Calu3 (cell line): ENCODE results near the gene SMIM15. TPM values are rescaled to one million over a fixed set of nuclear protein-coding genes. Genes with fewer than 3 reads are reported as not detected.
A peak's percentile ranks its signal among the peaks of the same experiment; 100 is the strongest.

ENCODE experiments used
- Bru-seq: library from RNA; stranded (reverse); fragments of 400-500 nt; gene quantifications from one replicate; lab custom pipeline; 2021; lab: Mats Ljungman, UMichigan
- BruChase-seq, 2 experiments: library from RNA; stranded (reverse); fragments of 400-500 nt; gene quantifications; one replicate each; lab custom pipeline; 2021; lab: Mats Ljungman, UMichigan
- BruUV-seq: library from RNA; stranded (reverse); fragments of 400-500 nt; replicated peaks from 2 replicates; lab custom pipeline; 2021; lab: Mats Ljungman, UMichigan
- CTCF ChIA-PET: fragments of 300-600 bp; sonication (Branson Sonifier 250); formaldehyde crosslinking; loops from one replicate; lab custom pipeline; 2022; ENCODE audit warnings: antibody characterized with exemption; lab: Charles Lee
- DNase-seq: peaks from one replicate; pipeline ENCODE4 v3.0.0; 2022
- H3K27ac Mint-ChIP-seq: one replicate; pipeline ENCODE4 v1.8.0; 2022; ENCODE audit warnings: mixed read lengths; ENCODE audit not compliant: unreplicated experiment
- H3K27me3 Mint-ChIP-seq: one replicate; pipeline ENCODE4 v1.8.0; 2022; ENCODE audit warnings: mixed read lengths; ENCODE audit not compliant: unreplicated experiment
- H3K36me3 Mint-ChIP-seq: one replicate; pipeline ENCODE4 v1.8.0; 2022; ENCODE audit warnings: mild to moderate bottlenecking, moderate library complexity, mixed read lengths; ENCODE audit not compliant: insufficient read depth, unreplicated experiment
- H3K4me1 Mint-ChIP-seq: one replicate; pipeline ENCODE4 v1.8.0; 2022; ENCODE audit warnings: mild to moderate bottlenecking, low read depth, mixed read lengths; ENCODE audit not compliant: unreplicated experiment
- H3K4me3 Mint-ChIP-seq: one replicate; pipeline ENCODE4 v1.8.0; 2022; ENCODE audit warnings: mild to moderate bottlenecking, low read depth, moderate library complexity, mixed read lengths; ENCODE audit not compliant: unreplicated experiment
- H3K9me3 Mint-ChIP-seq: one replicate; pipeline ENCODE4 v1.8.0; 2022; ENCODE audit warnings: low read depth, mixed read lengths; ENCODE audit not compliant: unreplicated experiment
- CTCF ChIP-seq: fragments of 200-600 bp; IDR thresholded peaks from one replicate; pipeline ENCODE4 v1.8.0; 2022; ENCODE audit warnings: antibody characterized with exemption; ENCODE audit not compliant: unreplicated experiment
- intact Hi-C: fragments of 100-400 bp; cut with micrococcal nuclease; formaldehyde crosslinking; loops from one replicate; pipeline ENCODE4 v1.10.0; 2022; ENCODE audit not compliant: unreplicated experiment
- long read RNA-seq: library from polyadenylated mRNA; stranded (forward); transcript quantifications from one replicate; pipeline ENCODE4 v2.0.0, GENCODE V29; 2022
- total RNA-seq: library from RNA; stranded (reverse); gene quantifications from 2 replicates; pipeline ENCODE4 v1.2.3, GENCODE V29; 2022

SMIM15 gene, protein sequence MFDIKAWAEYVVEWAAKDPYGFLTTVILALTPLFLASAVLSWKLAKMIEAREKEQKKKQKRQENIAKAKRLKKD
- total RNA-seq (89.6 and 100 TPM in 2 replicates), Bru-seq, nascent RNA (percentile 96 among the genes with signal in this experiment), BruChase-seq, experiment 1, labeled RNA remaining after a 6-hour chase (percentile 99 among the genes with signal in this experiment), BruChase-seq, experiment 2, labeled RNA remaining after a 2-hour chase (percentile 99 among the genes with signal in this experiment)
- long read RNA-seq, transcript SMIM15-201 (3 exons, 2,889 nt): major isoform, 193 of 207 reads
- long read RNA-seq, partial matches to known transcripts: 0 of 207 reads
- long read RNA-seq, other reads (novel, unspliced or antisense): 13 of 207 reads

- peaks cover 54% of the 10 kb centered on the region for H3K36me3 Mint-ChIP-seq
These were observed at the start of gene SMIM15 for GRCh38 chr5:61162010-61162831. Gene SMIM15 (minus strand): TSS chr5:61162468. CDS start chr5:61160171, 2,297 bp downstream.

DNA sequence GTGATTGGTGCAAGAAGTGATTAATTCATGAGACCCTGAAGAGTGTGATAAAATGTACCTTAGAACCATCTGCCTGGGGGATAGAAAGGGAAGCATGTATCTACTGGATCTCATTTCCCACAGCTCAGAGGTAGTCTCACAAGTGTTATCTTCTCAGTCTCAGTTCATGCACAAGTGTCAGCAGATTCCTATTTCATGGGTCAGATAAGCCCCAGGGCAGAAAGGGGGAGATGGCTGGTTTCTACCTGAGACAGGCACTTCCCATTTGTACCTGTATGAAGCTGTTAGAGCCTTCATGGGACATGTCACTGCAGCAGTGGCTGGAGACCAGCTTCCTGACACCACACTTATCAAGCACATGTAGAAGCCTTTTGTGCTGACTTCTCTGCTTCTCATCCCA, 45.6 kb upstream of the SMIM15 start:
- DNase-seq: no peak
- Mint-ChIP-seq H3K4me1 (no peaks in the 10 kb centered on the region), H3K4me3 (no peak overlapping the region), H3K27me3 (no peaks in the 10 kb centered on the region), H3K36me3 (no peaks in the 10 kb centered on the region), H3K27ac (no peak overlapping the region), H3K9me3 (peaks cover 15% of the 10 kb centered on the region)
- CTCF ChIA-PET: no interaction called here
- TF ChIP-seq CTCF: no peak
- no TSS peak for BruUV-seq
- intact Hi-C loops: no loop called here

More at GRCh38 chr5:61162010-61162831, at the start of gene SMIM15:
- H3K27me3 Mint-ChIP-seq: no peaks in the 10 kb centered on the region
- no peaks in the 10 kb centered on the region for H3K9me3 Mint-ChIP-seq
- peak within 1 kb of the TSS; percentile 95 for H3K27ac Mint-ChIP-seq
- BruUV-seq: no TSS peak
- peak; percentile 91 for DNase-seq
- intact Hi-C loops: loop anchor here (2.0 to 10.0 kb wide), 5 partner anchors 93 to 763 kb away; no protein-coding TSS in a partner anchor
- H3K4me1 Mint-ChIP-seq: peaks cover 22% of the 10 kb centered on the region
- CTCF ChIA-PET: interaction anchor here (0.8 to 1.2 kb wide), 2 partner anchors 13 to 454 kb away, joined by 3 read pairs; no protein-coding TSS in a partner anchor
- no peak for TF ChIP-seq CTCF
- peak within 1 kb of the TSS; percentile 90 for H3K4me3 Mint-ChIP-seq

DNA sequence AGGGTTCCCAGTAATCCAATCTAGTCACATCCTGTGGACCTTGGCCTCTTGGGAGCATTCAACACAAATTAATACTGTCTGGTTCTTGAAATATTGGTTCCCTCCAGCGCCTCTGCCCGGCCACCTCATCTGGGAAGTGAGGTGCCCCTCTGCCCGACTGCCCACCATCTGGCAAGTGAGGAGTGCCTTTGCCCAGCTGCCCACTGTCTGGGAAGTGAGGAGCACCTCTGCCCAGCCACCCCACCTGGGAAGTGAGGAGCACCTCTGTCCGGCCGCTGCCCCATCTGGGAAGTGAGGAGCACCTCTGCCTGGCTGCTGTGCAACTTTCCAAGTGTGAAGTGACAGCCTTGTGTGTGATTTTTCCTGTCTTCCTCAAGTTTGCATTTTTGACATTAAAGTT, 42.7 kb upstream of the SMIM15 start:
- no peak overlapping the region for H3K27ac Mint-ChIP-seq
- no peaks in the 10 kb centered on the region for H3K4me1 Mint-ChIP-seq
- no peak overlapping the region for H3K4me3 Mint-ChIP-seq
- intact Hi-C loops: no loop called here
- peaks cover 15% of the 10 kb centered on the region for H3K9me3 Mint-ChIP-seq
- BruUV-seq: no TSS peak
- no peak for TF ChIP-seq CTCF
- no peaks in the 10 kb centered on the region for H3K36me3 Mint-ChIP-seq
- CTCF ChIA-PET: no interaction called here
- H3K27me3 Mint-ChIP-seq: no peaks in the 10 kb centered on the region
- no peak for DNase-seq

- intact Hi-C loops: no loop called here
- peaks cover 13% of the 10 kb centered on the region for H3K9me3 Mint-ChIP-seq
- no peaks in the 10 kb centered on the region for H3K27me3 Mint-ChIP-seq
- no TSS peak for BruUV-seq
- TF ChIP-seq CTCF: no peak
- no peak overlapping the region for H3K27ac Mint-ChIP-seq
- H3K4me3 Mint-ChIP-seq: no peak overlapping the region
- CTCF ChIA-PET: no interaction called here
- no peaks in the 10 kb centered on the region for H3K36me3 Mint-ChIP-seq
- H3K4me1 Mint-ChIP-seq: no peaks in the 10 kb centered on the region
- no peak for DNase-seq
These were observed 39.9 kb upstream of the SMIM15 start for GRCh38 chr5:61202213-61202612.
